Pons (tissue), 1 donor: Measurements from ENCODE around the gene IL25.
A peak's percentile ranks its signal among the peaks of the same experiment; 100 is the strongest.
"Not testable (repeated sequence)": the region's sequence is repeated elsewhere in the genome, so short reads cannot be mapped to it uniquely, and the experiment has no call there.

Experiments used
- DNase-seq: peaks from one replicate; pipeline ENCODE4 v3.0.0-alpha.2; 2016; ENCODE audit warnings: low spot score

Gene IL25

GRCh38 chr14:23389871-23390270, 17.3 kb downstream of the IL25 start:
- not testable (repeated sequence) for DNase-seq

DNA sequence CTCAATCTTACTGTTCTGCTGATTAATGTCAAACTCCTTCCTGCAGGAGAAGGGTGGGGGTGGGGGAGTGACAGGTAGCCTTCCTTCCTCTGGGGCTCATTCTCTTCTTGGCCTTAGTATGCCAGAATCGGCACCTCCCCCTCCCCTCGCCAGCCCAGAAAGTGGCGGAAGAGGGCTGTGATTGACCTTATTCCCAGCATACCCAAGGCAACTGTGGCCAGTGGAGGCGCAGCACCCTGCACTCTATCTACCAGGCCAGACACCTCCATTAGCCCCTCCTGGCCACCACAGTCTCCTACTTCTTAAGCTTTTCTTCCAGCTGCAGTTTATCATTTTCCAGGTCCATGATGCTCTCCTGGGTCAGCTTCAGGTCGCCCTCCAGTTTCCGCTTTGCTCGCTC, 20.0 kb downstream of the IL25 start:
- no peak for DNase-seq

- DNase-seq = no peak
These were observed 23.5 kb downstream of the IL25 start for GRCh38 chr14:23396126-23396525.

- DNase-seq = no peak
These were observed 24.3 kb downstream of the IL25 start for GRCh38 chr14:23396781-23397407.

DNA sequence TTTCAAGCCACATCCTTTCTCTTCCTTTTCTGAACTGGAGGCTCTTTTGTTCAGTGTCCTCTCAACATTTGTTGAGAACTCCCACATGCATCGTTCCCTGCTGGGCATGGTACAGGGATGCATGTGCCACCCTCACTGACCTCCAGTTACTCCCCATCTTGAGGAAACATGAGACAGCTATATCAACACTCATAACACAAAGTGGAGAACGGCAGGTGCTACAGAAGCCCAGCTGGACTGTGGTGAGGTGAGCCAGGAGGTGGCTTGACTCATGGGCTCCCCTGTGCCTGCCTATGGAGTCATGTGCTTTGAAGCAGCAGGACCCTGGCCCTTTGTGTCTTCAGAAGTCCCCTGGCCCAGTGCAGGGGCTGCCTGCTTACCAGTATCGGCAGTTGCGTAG, 25.7 kb downstream of the IL25 start:
- no peak for DNase-seq

GRCh38 chr14:23399136-23399535, 26.5 kb downstream of the IL25 start:
- no peak for DNase-seq

GRCh38 chr14:23399591-23399990, 27.0 kb downstream of the IL25 start:
- no peak for DNase-seq

DNA sequence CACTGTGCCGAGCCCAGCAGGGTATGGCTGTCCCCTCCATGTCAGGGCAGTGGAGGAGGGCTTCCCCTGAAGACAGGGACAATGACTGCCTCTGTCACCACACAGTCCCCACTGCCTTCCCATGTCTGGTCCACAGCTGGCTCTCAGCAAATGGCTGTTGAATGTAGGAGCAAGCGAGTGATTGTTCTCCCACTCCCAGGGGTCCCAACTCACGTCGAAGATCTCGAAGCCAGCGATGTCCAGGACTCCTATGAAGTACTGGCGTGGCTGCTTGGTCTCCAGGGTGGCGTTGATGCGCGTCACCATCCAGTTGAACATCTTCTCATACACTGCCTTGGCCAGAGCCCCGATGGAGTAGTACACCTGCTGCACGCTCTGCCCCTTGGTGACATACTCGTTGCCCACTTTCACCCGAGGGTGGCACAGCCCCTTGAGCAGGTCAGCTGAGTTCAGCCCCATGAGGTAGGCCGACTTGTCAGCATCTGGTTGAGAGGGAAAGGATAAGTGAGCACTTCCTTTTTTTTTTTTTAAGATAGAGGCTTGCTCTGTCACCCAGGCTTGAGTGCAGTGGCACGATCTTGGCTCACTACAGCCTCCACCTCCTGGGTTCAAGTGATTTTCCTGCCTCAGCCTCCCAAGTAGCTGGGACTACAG, 28.0 kb downstream of the IL25 start:
- not testable (repeated sequence) for DNase-seq

DNA sequence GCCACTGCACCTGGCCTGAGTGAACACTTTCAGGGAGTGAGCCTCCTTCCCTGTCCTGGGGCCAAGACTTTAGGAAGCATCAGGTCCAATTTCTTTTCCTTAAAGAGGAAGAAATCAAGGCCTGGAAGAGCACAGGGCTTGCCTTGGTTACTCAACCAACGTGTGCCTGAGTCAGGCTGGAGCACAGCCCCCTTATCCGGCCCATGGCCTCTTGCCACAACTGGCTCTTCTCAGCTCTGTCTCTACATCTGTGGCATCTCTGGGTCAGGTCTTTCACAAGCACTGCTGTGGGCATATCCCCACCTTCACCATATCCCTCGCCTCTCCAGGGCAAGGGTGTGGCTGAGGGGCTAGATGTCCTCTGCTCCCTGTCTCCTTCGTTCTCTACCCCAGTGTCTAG, 28.7 kb downstream of the IL25 start:
- no peak for DNase-seq

GRCh38 chr14:23402296-23403138, 29.9 kb downstream of the IL25 start:
- no peak for DNase-seq

GRCh38 chr14:23403139-23403438, 30.5 kb downstream of the IL25 start:
- no peak for DNase-seq

- no peak for DNase-seq
These were observed 31.3 kb downstream of the IL25 start for GRCh38 chr14:23403908-23404307.

GRCh38 chr14:23404331-23404900, 31.8 kb downstream of the IL25 start:
- DNase-seq = no peak

DNA sequence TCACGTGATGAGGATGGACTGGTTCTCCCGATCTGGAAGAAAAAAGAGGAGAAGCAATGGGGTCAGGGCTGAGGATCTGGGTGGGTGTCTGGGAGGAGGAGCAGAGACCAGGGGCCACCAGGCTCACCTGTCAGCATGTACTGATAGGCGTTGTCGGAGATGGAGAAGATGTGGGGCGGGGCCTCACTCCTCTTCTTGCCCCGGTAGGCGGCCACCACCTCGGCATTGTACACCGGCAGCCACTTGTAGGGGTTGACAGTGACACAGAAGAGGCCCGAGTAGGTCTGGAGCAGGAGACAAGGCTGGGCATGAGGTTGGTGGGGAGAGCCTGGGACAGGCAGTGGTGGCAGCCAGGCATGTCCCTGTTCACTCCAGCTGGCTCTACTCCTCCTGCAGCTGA, 32.5 kb downstream of the IL25 start:
- no peak for DNase-seq

GRCh38 chr14:23405516-23406025, 33.0 kb downstream of the IL25 start:
- DNase-seq = no peak

DNA sequence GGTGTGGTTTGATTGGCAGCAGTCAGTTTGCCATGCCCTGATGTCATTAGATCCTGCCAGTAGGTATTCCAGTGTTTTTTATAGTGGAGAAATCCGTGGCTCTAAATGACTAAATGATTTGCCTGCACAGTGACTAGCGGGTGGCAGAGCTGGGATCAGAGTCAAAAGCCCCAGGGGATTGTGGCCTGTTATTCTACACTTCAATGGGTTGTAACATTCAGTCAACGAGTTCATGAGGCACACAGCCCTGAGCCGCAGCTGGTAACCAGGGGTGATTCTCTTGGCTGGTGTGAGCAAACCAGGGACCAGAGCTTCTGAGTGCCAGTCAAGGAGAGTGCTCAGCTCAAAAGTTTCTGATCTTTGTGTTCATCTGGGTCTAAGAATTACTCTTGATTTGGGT, 33.6 kb downstream of the IL25 start:
- DNase-seq = peak; percentile 3

DNA sequence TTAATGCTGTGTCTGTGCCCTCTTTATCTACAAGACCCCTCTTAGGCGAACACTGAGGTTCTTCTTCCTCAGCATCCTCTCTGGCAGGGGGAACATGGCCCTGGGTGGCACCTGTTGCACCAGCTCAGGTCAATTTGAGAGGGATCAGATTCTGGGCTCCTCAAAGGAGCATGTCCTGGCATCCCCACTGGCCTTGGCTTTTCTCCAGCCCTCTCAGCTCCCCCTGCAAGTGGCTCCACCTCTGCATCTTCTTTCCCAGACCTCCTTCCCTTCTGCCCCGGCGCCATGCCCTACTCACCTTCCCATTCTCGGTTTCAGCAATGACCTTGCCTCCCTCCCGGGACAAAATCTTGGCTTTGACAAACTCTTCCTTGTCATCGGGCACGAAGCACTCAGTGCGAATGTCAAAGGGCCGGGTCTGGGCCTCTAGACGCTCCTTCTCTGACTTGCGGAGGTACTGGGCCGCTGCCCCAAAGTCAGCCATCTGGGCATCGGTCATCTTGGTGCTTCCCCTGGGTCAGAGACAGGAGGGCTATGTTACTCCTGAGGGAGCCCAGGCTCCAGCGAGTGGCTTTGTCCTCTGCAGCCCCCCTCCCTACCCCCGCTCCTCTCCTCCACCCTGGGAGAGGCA, 34.2 kb downstream of the IL25 start:
- DNase-seq = no peak

GRCh38 chr14:23407516-23408306, 35.1 kb downstream of the IL25 start, which contains the start of gene MYH6:
Gene MYH6 (minus strand): TSS chr14:23408273. CDS start chr14:23407223, 1,050 bp downstream.
- DNase-seq = no peak

- no peak for DNase-seq
These were observed 35.7 kb downstream of the IL25 start for GRCh38 chr14:23408307-23408630.

GRCh38 chr14:23409475-23409874, 36.9 kb downstream of the IL25 start:
- DNase-seq = no peak

GRCh38 chr14:23409966-23410635, 37.5 kb downstream of the IL25 start:
- DNase-seq = no peak
